PFSK-1 (cell line): ENCODE data around the gene PRPF18.

Experiments
- REST ChIP-seq, 2 experiments: IDR thresholded peaks; 2 replicates each; pipeline versions ENCODE4 v1.6.1 to v1.8.0; 2011 to 2012; ENCODE audit warnings: low read depth in 2 of 2, low read length in 2 of 2, control low read depth in 1 of 2, inconsistent platforms in 1 of 2, mild to moderate bottlenecking in 1 of 2, moderate library complexity in 1 of 2; ENCODE audit not compliant: insufficient read depth in 1 of 2
- SIN3A ChIP-seq: IDR thresholded peaks from 2 replicates; pipeline ENCODE4 v1.6.1; 2012; ENCODE audit warnings: mild to moderate bottlenecking, low read length, moderate library complexity, borderline replicate concordance; ENCODE audit not compliant: insufficient read depth

GRCh38 chr10:13657101-13657680 is 70.4 kb downstream of the PRPF18 start:
- TF ChIP-seq REST (IDR thresholded peaks at IDR 0.05; ENCODE audit: insufficient read depth in 1 of 2, low read depth in 2 of 2, low read length in 2 of 2): no peak
- no peak for TF ChIP-seq SIN3A
